Activated naive CD4-positive, alpha-beta T cell treated with anti-CD3 and anti-CD28 coated beads, Interleukin-2, amount 50 U/mL, for 16 hours (primary cell): ENCODE results near the gene ZNF524.

Source experiments
- DNase-seq: peaks from one replicate; pipeline ENCODE4 v3.0.0-alpha.2; 2020

Gene ZNF524

GRCh38 chr19:55643887-55644176 is 43.7 kb downstream of the ZNF524 start:
- no peak for DNase-seq

- no peak for DNase-seq
Observed at GRCh38 chr19:55644191-55644833, 44.2 kb downstream of the ZNF524 start.

GRCh38 chr19:55644842-55645511 is 44.9 kb downstream of the ZNF524 start:
- no peak for DNase-seq

- DNase-seq = no peak
Observed at GRCh38 chr19:55645512-55645881, 45.4 kb downstream of the ZNF524 start.

GRCh38 chr19:55646889-55647731 is 47.0 kb downstream of the ZNF524 start:
- DNase-seq = no peak

GRCh38 chr19:55647732-55648584 is 47.9 kb downstream of the ZNF524 start, which contains the start of gene CCDC106:
TSS of gene CCDC106 (plus strand) at chr19:55648212. CDS start at chr19:55649047, 835 bp downstream.
- peak; percentile 57 for DNase-seq

- DNase-seq = no peak
Observed at GRCh38 chr19:55648585-55649267, 48.6 kb downstream of the ZNF524 start.

- DNase-seq = no peak
Observed at GRCh38 chr19:55649268-55650125, 49.4 kb downstream of the ZNF524 start.

GRCh38 chr19:55650126-55650557 is 50.1 kb downstream of the ZNF524 start:
- no peak for DNase-seq

GRCh38 chr19:55650602-55651230 is 50.6 kb downstream of the ZNF524 start:
- DNase-seq = no peak

- DNase-seq = no peak
Observed at GRCh38 chr19:55651236-55651635, 51.1 kb downstream of the ZNF524 start.

GRCh38 chr19:55652311-55653128 is 52.4 kb downstream of the ZNF524 start:
- DNase-seq = no peak
